Activated T-helper 1 cell treated with anti-CD3 and anti-CD28 coated beads, Interleukin-12 subunit alpha, Interleukin-12 subunit beta, Interleukin-2, Interleukin-4 antibody, amounts not matched to agents 30 ng/mL and 10 ng/mL and 1 ng/mL, durations not matched to agents 14 hours and 24 hours and 36 hours (primary cell): ENCODE measurements around the gene LRCH1. TPM values are rescaled to one million over a fixed set of nuclear protein-coding genes. Genes with fewer than 3 reads are reported as not detected.
A peak's percentile ranks its signal among the peaks of the same experiment; 100 is the strongest.

Experiments used
- DNase-seq: peaks from one replicate; pipeline ENCODE4 v3.0.0; 2021; ENCODE audit warnings: low spot score
- H3K27ac Mint-ChIP-seq: one replicate; pipeline ENCODE4 v1.8.0; 2021; ENCODE audit warnings: mild to moderate bottlenecking, mixed read lengths
- H3K27me3 Mint-ChIP-seq: one replicate; pipeline ENCODE4 v1.8.0; 2022; ENCODE audit warnings: mild to moderate bottlenecking, moderate library complexity, mixed read lengths; ENCODE audit not compliant: insufficient read depth
- H3K36me3 Mint-ChIP-seq: one replicate; pipeline ENCODE4 v1.8.0; 2021; ENCODE audit warnings: low read depth, mixed read lengths
- H3K4me1 Mint-ChIP-seq: one replicate; pipeline ENCODE4 v1.8.0; 2021; ENCODE audit warnings: low read depth, mixed read lengths
- H3K4me3 Mint-ChIP-seq: one replicate; pipeline ENCODE4 v1.8.0; 2021; ENCODE audit warnings: mild to moderate bottlenecking, moderate library complexity, mixed read lengths
- H3K9me3 Mint-ChIP-seq: one replicate; pipeline ENCODE4 v1.8.0; 2021; ENCODE audit warnings: mixed read lengths
- intact Hi-C: fragments of 100-400 bp; cut with micrococcal nuclease; formaldehyde crosslinking; loops from one replicate; pipeline ENCODE4 v1.15.1; 2024
- total RNA-seq: library from RNA; stranded (reverse); gene quantifications from 2 replicates; pipeline ENCODE4 v1.2.3, GENCODE V29; 2022

LRCH1 gene
- total RNA-seq, 1 donor from 2014 or later: 20.3 TPM

DNA sequence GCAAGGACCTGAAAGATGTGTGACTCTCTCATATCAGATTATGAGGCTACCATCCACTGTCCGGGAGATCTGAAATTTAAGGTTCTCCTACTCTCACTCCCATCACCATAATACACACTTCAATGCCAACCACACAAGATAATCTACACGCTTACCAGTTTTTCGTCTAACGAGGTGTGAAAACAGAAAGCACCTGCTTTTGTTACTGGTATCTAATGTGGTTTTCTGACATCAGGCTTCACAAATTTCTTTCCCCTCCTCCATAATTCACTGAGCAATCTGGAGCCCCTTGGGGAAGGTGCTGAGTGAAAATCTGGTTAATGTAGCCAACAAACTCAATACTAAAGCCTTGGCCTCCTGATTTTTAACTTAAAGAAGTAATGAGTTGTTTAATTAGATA, 10.1 kb upstream of the LRCH1 start:
- Mint-ChIP-seq H3K27me3 (peaks cover 6% of the 10 kb centered on the region), H3K27ac (no peak overlapping the region), H3K9me3 (no peaks in the 10 kb centered on the region), H3K4me1 (no peaks in the 10 kb centered on the region), H3K36me3 (no peaks in the 10 kb centered on the region), H3K4me3 (no peak overlapping the region)
- DNase-seq: no peak
- intact Hi-C loops: no loop called here

GRCh38 chr13:46543287-46543686, 9.7 kb upstream of the LRCH1 start:
- no peaks in the 10 kb centered on the region for H3K36me3 Mint-ChIP-seq

DNA sequence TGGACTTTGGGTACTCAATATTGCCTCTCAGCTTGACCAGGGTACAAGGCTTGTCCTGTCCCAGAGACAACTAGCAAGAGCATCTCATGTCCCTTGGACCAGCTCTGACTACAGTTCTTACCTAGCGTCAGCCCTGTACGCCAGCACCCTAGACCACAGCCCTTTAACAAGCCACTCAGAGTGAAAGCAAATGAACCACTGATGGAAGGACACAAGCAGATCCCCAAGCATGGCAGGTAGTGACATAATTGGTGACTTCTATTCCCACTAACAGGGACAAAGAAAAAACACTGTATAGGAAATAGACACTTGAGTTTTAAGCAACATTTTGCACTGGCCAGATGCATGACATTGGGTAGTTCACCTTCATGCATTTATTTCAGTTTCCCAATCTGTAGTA, 8.8 kb upstream of the LRCH1 start:
- Mint-ChIP-seq H3K9me3 (no peaks in the 10 kb centered on the region), H3K36me3 (no peaks in the 10 kb centered on the region), H3K27me3 (peaks cover 15% of the 10 kb centered on the region), H3K4me1 (no peaks in the 10 kb centered on the region), H3K4me3 (no peak overlapping the region), H3K27ac (no peak overlapping the region)
- no peak for DNase-seq
- intact Hi-C loops: no loop called here

More at GRCh38 chr13:46543287-46543686, 9.7 kb upstream of the LRCH1 start:
- Mint-ChIP-seq H3K27ac (no peak overlapping the region), H3K9me3 (no peaks in the 10 kb centered on the region), H3K4me3 (no peak overlapping the region), H3K4me1 (no peaks in the 10 kb centered on the region), H3K27me3 (peaks cover 6% of the 10 kb centered on the region)
- DNase-seq: no peak
- intact Hi-C loops: no loop called here

GRCh38 chr13:46544811-46545210, 8.2 kb upstream of the LRCH1 start:
- Mint-ChIP-seq H3K36me3 (no peaks in the 10 kb centered on the region), H3K27ac (no peak overlapping the region), H3K4me1 (no peaks in the 10 kb centered on the region), H3K9me3 (no peaks in the 10 kb centered on the region), H3K4me3 (no peak overlapping the region), H3K27me3 (peaks cover 15% of the 10 kb centered on the region)
- intact Hi-C loops: no loop called here
- DNase-seq: no peak

- no peak overlapping the region for H3K27ac Mint-ChIP-seq
- H3K27me3 Mint-ChIP-seq: peaks cover 13% of the 10 kb centered on the region
- DNase-seq: no peak
- no peaks in the 10 kb centered on the region for H3K9me3 Mint-ChIP-seq
- intact Hi-C loops: no loop called here
- H3K4me3 Mint-ChIP-seq: no peak overlapping the region
- no peaks in the 10 kb centered on the region for H3K36me3 Mint-ChIP-seq
- H3K4me1 Mint-ChIP-seq: peaks cover 2% of the 10 kb centered on the region
Measured at GRCh38 chr13:46546084-46546768, 6.7 kb upstream of the LRCH1 start.

DNA sequence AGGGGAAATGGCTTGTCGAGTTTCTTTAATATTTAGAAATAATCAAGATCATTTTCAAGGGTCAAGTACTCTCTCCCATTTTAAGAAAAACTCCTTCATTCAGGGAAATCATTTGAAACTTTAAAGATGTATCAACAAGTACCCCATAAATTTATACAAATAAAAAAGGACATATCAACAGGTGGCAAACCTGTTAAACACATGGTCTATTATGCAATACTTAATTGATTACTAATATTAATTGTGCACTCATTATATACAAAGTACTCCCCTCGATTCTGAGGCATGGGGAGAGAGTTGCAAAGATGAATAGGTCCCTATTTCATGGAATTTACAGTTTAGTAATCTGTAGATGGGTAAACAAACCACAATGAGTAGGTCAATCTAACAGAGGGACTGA, 2.1 kb upstream of the LRCH1 start:
- no peak for DNase-seq
- H3K4me1 Mint-ChIP-seq: peaks cover 34% of the 10 kb centered on the region

DNA sequence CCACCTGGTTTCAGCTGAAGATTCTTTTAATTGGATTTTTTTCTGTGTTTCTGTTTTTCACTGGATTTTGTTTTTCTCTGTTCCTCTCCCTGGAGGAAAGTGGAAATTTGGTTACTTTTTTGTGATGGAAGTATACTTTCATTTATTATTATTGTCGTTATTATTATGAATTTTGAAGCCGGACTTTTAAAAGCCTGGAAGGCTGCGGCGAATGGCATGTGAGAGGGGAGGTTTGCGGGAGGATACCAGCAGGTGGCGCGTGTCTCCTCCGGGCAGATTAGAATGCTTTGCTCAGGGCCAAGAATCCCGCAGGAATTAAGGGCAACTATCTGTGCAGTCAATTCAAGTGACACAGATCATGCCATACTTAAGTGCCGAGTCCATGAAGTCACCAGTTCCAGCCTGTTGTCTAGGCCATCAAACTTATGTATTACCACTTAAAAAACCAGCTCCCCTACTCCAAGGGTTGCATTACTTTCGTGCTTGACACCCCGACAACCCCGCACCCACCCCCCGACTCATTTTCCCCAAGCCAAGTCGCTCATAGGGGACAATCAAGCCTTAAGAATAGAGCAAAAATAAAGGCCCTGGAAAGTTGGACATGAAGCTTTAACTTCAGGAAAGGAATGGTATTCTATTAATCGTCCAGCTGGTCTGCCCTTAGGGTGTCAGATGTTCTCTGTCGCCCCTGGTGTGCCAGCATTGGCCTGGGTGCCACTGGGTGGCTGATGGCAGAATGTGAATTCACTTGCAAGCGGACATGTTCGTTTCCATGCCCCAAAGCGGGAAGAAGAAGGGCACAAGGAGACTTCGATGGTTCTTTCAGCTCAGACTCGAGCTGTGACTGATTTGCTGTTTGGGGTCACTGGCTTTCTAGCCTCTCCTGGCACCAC, 1.3 kb upstream of the LRCH1 start:
- Mint-ChIP-seq H3K4me1 (peaks cover 42% of the 10 kb centered on the region), H3K36me3 (no peaks in the 10 kb centered on the region), H3K9me3 (no peaks in the 10 kb centered on the region), H3K27ac (peak overlapping the region; percentile 68), H3K4me3 (peak overlapping the region; percentile 95), H3K27me3 (peaks cover 15% of the 10 kb centered on the region)
- intact Hi-C loops: loop anchor here (1.0 to 10.0 kb wide), 5 partner anchors 59 to 497 kb away; partner anchors contain the start of gene ZC3H13
- peak; percentile 36 for DNase-seq

More for the DNA sequence above, 2.1 kb upstream of the LRCH1 start:
- H3K9me3 Mint-ChIP-seq: no peaks in the 10 kb centered on the region
- intact Hi-C loops: loop anchor here (1.0 to 10.0 kb wide), 4 partner anchors 170 to 496 kb away; partner anchors contain the start of gene ZC3H13
- H3K36me3 Mint-ChIP-seq: no peaks in the 10 kb centered on the region
- H3K4me3 Mint-ChIP-seq: no peak overlapping the region
- no peak overlapping the region for H3K27ac Mint-ChIP-seq
- peaks cover 15% of the 10 kb centered on the region for H3K27me3 Mint-ChIP-seq

- intact Hi-C loops: loop anchor here (2.0 to 10.0 kb wide), 3 partner anchors 59 to 497 kb away; partner anchors contain the start of gene ZC3H13
- DNase-seq: no peak
- Mint-ChIP-seq H3K4me1 (peaks cover 48% of the 10 kb centered on the region), H3K9me3 (no peaks in the 10 kb centered on the region), H3K27ac (peak overlapping the region; percentile 83), H3K27me3 (peaks cover 15% of the 10 kb centered on the region), H3K36me3 (peaks cover 3% of the 10 kb centered on the region), H3K4me3 (peak overlapping the region; percentile 95)
Measured at GRCh38 chr13:46552303-46552682, 677 bp upstream of the LRCH1 start.

DNA sequence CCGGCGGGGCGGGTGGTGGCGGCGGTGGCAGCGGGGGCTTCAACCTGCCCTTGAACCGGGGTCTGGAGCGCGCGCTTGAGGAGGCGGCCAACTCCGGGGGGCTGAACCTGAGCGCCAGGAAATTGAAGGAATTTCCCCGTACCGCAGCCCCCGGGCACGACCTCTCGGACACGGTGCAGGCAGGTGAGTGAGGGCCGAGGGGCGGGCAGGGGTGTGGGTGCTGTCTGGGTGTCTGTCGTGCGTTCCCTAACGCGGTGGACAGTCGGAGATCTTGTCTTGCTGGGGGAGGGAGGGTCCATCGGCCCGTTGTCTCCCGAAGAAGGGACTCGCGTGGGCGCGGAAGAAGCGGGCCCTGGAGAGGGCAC, 533 bp downstream of the LRCH1 start:
- intact Hi-C loops: loop anchor here (2.0 to 10.0 kb wide), 3 partner anchors 61 to 499 kb away; partner anchors contain the start of gene ZC3H13
- Mint-ChIP-seq H3K9me3 (no peaks in the 10 kb centered on the region), H3K27ac (peak overlapping the region; percentile 92), H3K36me3 (peaks cover 3% of the 10 kb centered on the region), H3K4me1 (peaks cover 53% of the 10 kb centered on the region), H3K4me3 (peak overlapping the region; percentile 95), H3K27me3 (peaks cover 12% of the 10 kb centered on the region)
- no peak for DNase-seq

- intact Hi-C loops: loop anchor here (1.0 to 10.0 kb wide), 11 partner anchors 17 to 499 kb away; partner anchors contain the start of genes ESD and ZC3H13
- peaks cover 3% of the 10 kb centered on the region for H3K36me3 Mint-ChIP-seq
- H3K4me1 Mint-ChIP-seq: peaks cover 53% of the 10 kb centered on the region
- peak overlapping the region; percentile 95 for H3K4me3 Mint-ChIP-seq
- H3K9me3 Mint-ChIP-seq: no peaks in the 10 kb centered on the region
- H3K27ac Mint-ChIP-seq: peak overlapping the region; percentile 92
- DNase-seq: peak; percentile 66
- peaks cover 6% of the 10 kb centered on the region for H3K27me3 Mint-ChIP-seq
Measured at GRCh38 chr13:46553886-46554858, 1.2 kb downstream of the LRCH1 start.

- Mint-ChIP-seq H3K4me1 (peaks cover 53% of the 10 kb centered on the region), H3K9me3 (no peaks in the 10 kb centered on the region), H3K27ac (peak overlapping the region; percentile 92), H3K27me3 (peaks cover 5% of the 10 kb centered on the region), H3K36me3 (peaks cover 3% of the 10 kb centered on the region), H3K4me3 (peak overlapping the region; percentile 95)
- no peak for DNase-seq
- intact Hi-C loops: loop anchor here (1.0 to 10.0 kb wide), 10 partner anchors 16 to 500 kb away; partner anchors contain the start of genes ESD and ZC3H13
Measured at GRCh38 chr13:46554951-46555350, 2.0 kb downstream of the LRCH1 start.
